Stimulated activated CD8-positive, alpha-beta memory T cell treated with anti-CD3 and anti-CD28 coated beads, Interleukin-4, amount 100 ng/mL, for 48 hours (primary cell): ENCODE results near the gene NT5DC2.

ENCODE experiments used
- DNase-seq: peaks from one replicate; pipeline ENCODE4 v3.0.0-alpha.2; 2020

Gene NT5DC2

GRCh38 chr3:52506266-52506966, 27.2 kb downstream of the NT5DC2 start:
- no peak for DNase-seq

GRCh38 chr3:52504977-52505376, 28.7 kb downstream of the NT5DC2 start:
- DNase-seq, result no peak

GRCh38 chr3:52503788-52504424, 29.8 kb downstream of the NT5DC2 start:
- DNase-seq, result no peak

GRCh38 chr3:52502808-52503350, 30.8 kb downstream of the NT5DC2 start:
- no peak for DNase-seq

- DNase-seq, result no peak
These were observed 31.7 kb downstream of the NT5DC2 start for GRCh38 chr3:52502001-52502400.

- DNase-seq, result no peak
These were observed 32.6 kb downstream of the NT5DC2 start for GRCh38 chr3:52501046-52501445.

- no peak for DNase-seq
These were observed 35.3 kb downstream of the NT5DC2 start for GRCh38 chr3:52498137-52499054.

- no peak for DNase-seq
These were observed 37.7 kb downstream of the NT5DC2 start for GRCh38 chr3:52495777-52496602.

- DNase-seq, result no peak
These were observed 38.7 kb downstream of the NT5DC2 start, which contains the start of gene STAB1 for GRCh38 chr3:52494886-52495495. TSS of gene STAB1 (plus strand) at chr3:52495338. CDS start at chr3:52495414, 76 bp downstream.

GRCh38 chr3:52494445-52494844, 39.2 kb downstream of the NT5DC2 start:
- no peak for DNase-seq

- DNase-seq, result peak; percentile 32
These were observed 40.2 kb downstream of the NT5DC2 start for GRCh38 chr3:52493232-52494017.

- DNase-seq, result no peak
These were observed 41.6 kb downstream of the NT5DC2 start for GRCh38 chr3:52492059-52492458.

- no peak for DNase-seq
These were observed 42.6 kb downstream of the NT5DC2 start for GRCh38 chr3:52490939-52491526.

- DNase-seq, result no peak
These were observed 43.4 kb downstream of the NT5DC2 start for GRCh38 chr3:52490035-52490938.

- no peak for DNase-seq
These were observed 44.2 kb downstream of the NT5DC2 start for GRCh38 chr3:52489453-52489852.

- DNase-seq, result no peak
These were observed 44.9 kb downstream of the NT5DC2 start for GRCh38 chr3:52488746-52489145.

- DNase-seq, result no peak
These were observed 45.6 kb downstream of the NT5DC2 start for GRCh38 chr3:52487788-52488691.

GRCh38 chr3:52487050-52487787, 46.4 kb downstream of the NT5DC2 start:
- DNase-seq, result no peak
